MM.1S (cell line): ENCODE data around the gene RAMP1.

Source experiments
- EZH2 ChIP-seq: fragments of 300-600 bp; sonication (generic); optimal IDR thresholded peaks from 2 replicates; pipeline ENCODE3; 2017; ENCODE audit warnings: low read depth, mild to moderate bottlenecking, antibody characterized with exemption, low read length, mixed read lengths
- TF ChIP-seq, protein P1 (sequence below): fragments of 300-600 bp; sonication (generic); IDR thresholded peaks from 2 replicates; pipeline ENCODE4 v1.5.1; 2016; ENCODE audit warnings: antibody characterized with exemption, low read length, mixed read lengths

DNA sequence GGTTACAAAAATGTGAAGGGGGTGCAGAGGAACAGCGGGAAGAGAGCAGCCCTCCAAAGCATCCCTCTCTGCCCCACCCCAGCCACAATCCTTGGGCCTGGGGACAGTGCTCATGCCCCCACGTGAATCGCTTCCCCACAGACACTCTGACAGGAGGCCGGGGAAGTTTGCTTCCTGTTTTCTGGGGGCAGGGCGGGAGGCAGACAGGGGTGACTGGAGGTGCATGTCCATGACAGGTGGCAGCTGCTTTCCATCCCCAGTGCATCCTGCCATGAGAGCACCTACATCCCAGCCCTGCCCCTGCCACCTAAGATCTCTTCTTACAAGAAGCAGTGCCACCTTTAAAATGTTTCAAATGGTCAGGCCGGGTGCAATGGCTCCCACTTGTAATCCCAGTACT is 60.2 kb downstream of the RAMP1 start:
- TF ChIP-seq, protein P1, sequence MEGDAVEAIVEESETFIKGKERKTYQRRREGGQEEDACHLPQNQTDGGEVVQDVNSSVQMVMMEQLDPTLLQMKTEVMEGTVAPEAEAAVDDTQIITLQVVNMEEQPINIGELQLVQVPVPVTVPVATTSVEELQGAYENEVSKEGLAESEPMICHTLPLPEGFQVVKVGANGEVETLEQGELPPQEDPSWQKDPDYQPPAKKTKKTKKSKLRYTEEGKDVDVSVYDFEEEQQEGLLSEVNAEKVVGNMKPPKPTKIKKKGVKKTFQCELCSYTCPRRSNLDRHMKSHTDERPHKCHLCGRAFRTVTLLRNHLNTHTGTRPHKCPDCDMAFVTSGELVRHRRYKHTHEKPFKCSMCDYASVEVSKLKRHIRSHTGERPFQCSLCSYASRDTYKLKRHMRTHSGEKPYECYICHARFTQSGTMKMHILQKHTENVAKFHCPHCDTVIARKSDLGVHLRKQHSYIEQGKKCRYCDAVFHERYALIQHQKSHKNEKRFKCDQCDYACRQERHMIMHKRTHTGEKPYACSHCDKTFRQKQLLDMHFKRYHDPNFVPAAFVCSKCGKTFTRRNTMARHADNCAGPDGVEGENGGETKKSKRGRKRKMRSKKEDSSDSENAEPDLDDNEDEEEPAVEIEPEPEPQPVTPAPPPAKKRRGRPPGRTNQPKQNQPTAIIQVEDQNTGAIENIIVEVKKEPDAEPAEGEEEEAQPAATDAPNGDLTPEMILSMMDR: no peak
- TF ChIP-seq EZH2: no peak
